ENCODE results near the gene ASTN2.
"Not testable (repeated sequence)": the region's sequence is repeated elsewhere in the genome, so short reads cannot be mapped to it uniquely, and the experiment has no call there.

Gene ASTN2

GRCh38 chr9:116900007-116900367 is 514.9 kb downstream of the ASTN2 start:
- DNase-seq (ENCODE audit: low read depth), result no peak
- H3K4me3 ChIP-seq (ENCODE audit: low read length), result no peak overlapping the region
- TF ChIP-seq CTCF (conservative IDR thresholded peaks at IDR 0.05; ENCODE audit: low read depth, low read length), result no peak

GRCh38 chr9:116899337-116900006 is 515.4 kb downstream of the ASTN2 start:
- H3K4me3 ChIP-seq (ENCODE audit: low read length), result no peak overlapping the region
- TF ChIP-seq CTCF (conservative IDR thresholded peaks at IDR 0.05; ENCODE audit: low read depth, low read length), result no peak
- DNase-seq (ENCODE audit: low read depth), result no peak

- not testable (repeated sequence) for H3K4me3 ChIP-seq (ENCODE audit: low read length); DNase-seq (ENCODE audit: low read depth)
Measured at GRCh38 chr9:116898131-116898530, 516.7 kb downstream of the ASTN2 start.

- no peak for DNase-seq (ENCODE audit: low read depth)
- no peak for TF ChIP-seq CTCF (conservative IDR thresholded peaks at IDR 0.05; ENCODE audit: low read depth, low read length)
- no peak overlapping the region for H3K4me3 ChIP-seq (ENCODE audit: low read length)
Measured at GRCh38 chr9:116897201-116897600, 517.7 kb downstream of the ASTN2 start.

- TF ChIP-seq CTCF (conservative IDR thresholded peaks at IDR 0.05; ENCODE audit: low read depth, low read length), result no peak
- H3K4me3 ChIP-seq (ENCODE audit: low read length), result no peak overlapping the region
- DNase-seq (ENCODE audit: low read depth), result no peak
Measured at GRCh38 chr9:116895961-116896360, 518.9 kb downstream of the ASTN2 start.

GRCh38 chr9:116891424-116891823 is 523.4 kb downstream of the ASTN2 start:
- DNase-seq (ENCODE audit: low read depth), result no peak

GRCh38 chr9:116888476-116888875 is 526.4 kb downstream of the ASTN2 start:
- not testable (repeated sequence) for DNase-seq (ENCODE audit: low read depth); H3K4me3 ChIP-seq (ENCODE audit: low read length)

More at GRCh38 chr9:116891424-116891823, 523.4 kb downstream of the ASTN2 start:
- TF ChIP-seq CTCF (conservative IDR thresholded peaks at IDR 0.05; ENCODE audit: low read depth, low read length), result no peak
- H3K4me3 ChIP-seq (ENCODE audit: low read length), result no peak overlapping the region

- TF ChIP-seq CTCF (conservative IDR thresholded peaks at IDR 0.05; ENCODE audit: low read depth, low read length), result no peak
- no peak for DNase-seq (ENCODE audit: low read depth)
- no peak overlapping the region for H3K4me3 ChIP-seq (ENCODE audit: low read length)
Measured at GRCh38 chr9:116888066-116888465, 526.8 kb downstream of the ASTN2 start.

All from retinal pigment epithelial cell (primary cell).